ENCODE results near the gene ASB16.

The ASB16 gene

DNA sequence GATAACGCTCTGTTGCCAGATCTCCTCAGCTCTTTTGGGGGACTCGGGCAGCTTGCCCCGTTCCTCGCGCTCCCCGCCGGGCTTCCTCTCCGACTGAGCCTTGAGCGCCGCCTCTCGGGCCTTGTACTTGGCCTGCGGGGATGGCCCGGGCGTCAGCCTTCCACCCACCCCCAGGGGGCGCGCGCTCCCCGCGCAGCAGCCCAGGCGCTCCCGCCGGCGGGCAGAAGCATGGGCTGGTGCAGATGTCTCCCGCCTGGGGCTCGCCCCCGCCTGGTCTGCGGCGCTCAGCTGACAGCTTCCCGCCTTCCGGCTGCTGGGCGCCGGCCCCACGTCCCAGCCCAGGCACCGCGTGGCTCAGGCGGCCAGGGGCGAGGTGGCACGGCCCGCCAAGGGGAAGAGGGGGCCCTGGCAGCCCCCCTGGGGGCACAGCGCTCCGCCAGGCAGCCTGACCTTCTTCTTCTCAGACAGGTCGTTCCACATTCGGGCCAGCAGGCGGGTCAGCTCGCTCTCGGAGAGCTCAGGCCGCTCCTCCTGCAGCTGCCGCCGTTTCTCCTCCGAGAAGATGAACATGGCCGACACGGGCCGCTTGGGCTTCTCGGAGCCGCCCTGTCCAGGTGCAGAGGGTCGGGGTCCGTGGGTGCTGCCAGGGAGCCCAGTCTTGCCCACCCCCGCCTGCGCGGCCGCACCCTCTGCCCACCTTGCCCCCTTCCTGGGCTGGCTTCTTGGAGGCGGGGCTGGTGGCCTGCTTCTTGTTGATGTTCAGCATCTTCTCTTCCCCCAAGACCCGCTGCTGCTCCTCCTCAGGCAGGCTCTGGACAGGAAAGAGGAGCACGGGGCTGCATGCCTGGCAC, 40.1 kb downstream of the ASB16 start:
- DNase-seq (ENCODE audit: low read depth) = peak; percentile 86

DNA sequence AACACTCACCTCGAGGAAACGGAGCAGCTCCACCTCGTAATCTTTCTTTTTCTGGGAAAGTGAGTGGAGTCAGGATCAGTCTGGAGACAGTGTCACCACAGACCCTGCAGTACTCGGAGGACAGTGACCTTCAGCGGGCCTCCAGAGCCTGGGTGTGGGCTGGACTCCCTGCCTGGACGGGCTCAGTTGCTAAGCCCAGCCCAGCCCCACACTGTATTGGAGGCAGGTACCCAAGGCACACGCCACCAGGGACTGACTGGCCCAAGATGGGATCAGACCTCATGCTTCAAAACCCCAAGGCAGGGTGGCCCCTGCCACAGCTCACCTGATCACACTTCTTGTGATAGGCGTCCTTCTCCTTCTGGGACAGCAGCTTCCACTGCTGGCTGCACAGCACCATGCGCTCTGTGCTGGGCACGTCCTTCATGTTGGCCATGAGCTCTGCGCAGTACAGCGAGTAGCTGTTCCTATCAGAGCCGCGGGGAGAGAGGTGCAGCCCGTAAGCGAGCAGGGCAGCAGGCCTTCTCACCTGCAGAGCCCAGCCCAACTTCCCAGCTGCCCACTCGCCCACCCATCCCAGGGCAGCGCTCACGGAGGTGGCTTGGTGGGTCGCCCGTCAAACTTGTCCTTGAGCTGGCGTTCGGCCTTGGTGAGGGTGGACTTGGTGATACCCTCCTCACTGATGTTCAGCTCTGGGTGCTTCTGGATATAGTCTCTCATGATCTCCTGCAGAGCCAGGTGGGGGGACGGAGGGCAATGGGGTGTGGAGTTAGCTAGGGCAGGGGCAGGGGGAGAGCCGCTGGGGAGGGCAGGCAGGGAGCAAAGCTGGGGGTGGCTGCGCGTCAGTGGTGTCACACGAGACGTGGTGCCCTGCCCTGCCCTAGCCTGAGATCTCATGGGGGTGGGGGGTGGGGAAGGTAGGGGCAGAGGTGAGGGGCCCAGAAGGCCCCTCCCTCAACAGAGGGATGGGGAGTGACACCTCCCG, 41.1 kb downstream of the ASB16 start:
- no peak for DNase-seq (ENCODE audit: low read depth)

DNA sequence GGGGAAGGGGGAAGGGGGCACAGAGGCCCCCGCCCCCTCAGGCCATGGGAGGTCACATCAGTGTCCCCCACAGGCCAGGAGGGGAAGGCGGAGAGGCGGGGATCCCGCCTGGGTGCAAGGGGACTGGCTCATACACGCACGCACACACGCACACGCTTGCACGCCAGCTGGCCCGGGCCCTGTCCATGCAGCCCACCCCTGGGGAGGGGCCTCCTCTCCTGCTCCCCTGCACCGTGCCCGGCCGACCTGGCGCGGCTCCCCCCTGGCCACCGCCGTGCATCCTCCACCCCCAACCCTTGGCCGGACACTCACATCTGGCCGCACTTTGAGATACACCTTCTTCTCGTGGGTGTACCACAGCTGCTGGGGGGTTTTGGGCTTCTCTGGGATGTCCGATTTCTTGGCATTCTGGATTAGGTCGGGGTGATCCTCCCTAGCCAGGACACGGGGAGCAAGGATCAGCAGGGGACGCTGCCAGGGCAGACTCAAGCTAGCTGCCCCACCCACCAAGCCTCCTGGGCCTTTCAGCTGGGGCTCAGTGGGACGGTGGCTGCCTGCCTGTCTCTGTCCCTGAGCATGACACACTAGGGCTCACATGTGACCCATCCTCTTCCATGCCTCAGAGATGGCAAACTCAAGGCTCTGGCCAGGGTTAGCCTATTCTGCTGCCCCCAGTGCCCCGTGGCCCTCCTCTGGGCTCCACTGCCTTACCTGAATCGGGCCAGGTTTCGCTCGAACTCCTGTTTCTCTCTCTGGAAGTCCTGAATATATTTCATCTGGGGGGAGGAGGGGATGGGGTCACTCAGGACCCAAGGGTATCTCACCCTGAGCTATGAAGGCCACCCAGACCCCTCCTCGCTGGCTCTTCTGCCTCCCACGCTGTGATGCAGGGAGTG, 42.3 kb downstream of the ASB16 start:
- no peak for DNase-seq (ENCODE audit: low read depth)

DNA sequence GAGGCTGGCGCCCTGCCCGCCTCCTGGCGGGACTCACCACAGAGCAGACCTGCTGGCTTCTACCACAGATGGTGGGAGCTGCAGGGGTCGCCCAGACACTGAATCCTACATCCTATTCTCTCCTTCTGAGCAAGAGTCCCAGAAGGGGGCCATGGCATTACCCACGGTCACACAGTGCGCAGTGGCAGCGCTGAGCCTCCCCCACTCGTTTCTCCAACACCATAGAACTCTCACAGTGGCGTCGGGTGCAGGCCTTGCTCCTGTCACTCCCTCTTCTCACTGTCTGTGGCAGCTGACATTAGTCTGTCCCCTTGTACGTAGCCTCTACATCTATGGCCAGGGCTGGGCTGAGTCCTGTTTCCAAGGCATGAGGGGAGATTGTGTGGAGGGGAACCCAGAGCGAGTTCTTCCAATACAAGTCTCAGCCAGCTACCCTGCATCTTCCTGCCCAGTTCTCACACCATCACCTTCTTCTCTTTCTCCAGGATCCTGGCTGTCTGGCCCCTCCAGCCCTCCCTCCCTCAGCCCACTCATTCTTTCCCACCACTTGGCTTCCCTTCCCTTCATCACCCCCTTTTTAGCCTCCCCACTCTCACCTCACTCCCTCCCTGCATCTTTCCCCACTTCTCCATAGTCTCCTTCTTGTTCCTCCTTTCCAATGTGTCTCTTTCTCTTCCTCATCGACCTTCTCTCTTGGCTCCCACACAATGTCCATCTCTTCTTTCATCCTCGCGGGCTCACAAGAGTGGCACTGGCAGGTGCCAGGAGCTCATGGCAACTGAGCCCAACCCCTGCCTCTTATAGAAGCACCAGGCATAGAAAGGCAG, 43.1 kb downstream of the ASB16 start:
- no peak for DNase-seq (ENCODE audit: low read depth)

DNA sequence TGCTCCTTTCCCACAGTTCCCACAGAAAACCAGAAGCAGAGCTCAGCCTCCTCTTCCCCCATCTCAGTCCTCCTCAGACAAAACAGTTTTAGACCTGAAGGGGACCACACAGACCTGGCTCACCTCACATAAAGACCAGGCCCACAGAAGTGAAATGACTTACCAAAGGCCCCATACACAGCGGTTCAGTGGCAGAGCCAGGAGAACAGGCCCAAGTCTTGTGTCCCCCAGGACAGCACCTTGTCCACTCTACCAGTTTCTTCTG, 43.7 kb downstream of the ASB16 start:
- no peak for DNase-seq (ENCODE audit: low read depth)

DNA sequence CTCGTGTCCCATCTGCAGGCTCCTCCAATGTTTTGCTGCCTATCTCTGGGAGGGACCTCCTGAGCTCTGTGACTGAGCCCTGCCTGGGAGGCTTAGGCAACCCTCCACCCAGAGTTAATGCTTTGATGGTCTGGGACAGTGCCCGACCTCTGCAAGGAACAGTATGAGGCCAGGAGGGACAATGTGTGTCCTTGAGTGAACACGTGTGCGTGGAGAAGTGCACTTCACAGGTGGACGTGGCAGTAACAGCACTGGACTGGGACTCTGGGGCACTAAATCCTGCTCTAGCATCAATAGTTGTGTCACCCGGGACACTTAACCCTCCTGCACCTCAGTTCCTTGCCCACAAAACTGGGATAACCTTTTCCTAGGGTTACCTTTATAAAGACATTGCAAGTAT, 44.4 kb downstream of the ASB16 start:
- DNase-seq (ENCODE audit: low read depth) = no peak

DNA sequence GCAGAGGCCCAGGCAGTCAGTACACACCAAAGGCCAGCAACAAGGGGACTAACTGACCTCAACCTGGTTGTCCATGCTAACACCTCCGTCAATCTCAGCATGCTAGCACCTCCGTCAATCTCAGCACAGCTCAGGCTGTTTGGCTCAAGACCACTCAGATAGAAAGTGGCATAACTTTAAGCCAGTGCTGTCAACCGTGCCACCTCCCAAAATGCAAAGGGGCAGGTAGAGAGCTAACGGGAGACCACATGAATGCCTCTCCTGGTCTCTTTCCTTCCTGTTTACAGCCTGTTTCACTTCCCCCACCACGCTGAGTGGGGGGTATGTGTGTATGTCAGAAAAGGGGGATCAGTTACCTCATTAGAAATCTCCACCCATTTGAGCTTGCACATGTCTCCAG, 45.7 kb downstream of the ASB16 start:
- no peak for DNase-seq (ENCODE audit: low read depth)

DNA sequence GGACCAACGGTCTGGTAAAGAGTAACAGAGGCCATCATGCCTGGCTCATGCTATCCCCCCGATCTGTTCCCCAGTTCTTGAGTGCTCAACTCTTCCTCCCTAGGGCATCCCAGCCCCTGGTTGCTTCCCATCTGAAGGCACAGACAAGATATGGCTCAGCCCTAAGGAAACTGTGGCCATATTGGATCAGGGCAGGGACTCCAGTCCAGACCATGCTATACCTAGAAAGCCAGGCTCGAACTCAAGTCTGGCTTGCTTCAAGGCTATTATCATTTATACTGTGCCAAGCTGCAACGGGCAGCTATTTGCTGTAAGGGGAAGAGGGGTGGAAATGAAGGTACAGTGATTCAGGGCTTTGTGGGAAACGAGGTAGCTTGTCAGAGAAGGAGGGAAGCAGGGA, 46.2 kb downstream of the ASB16 start:
- no peak for DNase-seq (ENCODE audit: low read depth)

DNA sequence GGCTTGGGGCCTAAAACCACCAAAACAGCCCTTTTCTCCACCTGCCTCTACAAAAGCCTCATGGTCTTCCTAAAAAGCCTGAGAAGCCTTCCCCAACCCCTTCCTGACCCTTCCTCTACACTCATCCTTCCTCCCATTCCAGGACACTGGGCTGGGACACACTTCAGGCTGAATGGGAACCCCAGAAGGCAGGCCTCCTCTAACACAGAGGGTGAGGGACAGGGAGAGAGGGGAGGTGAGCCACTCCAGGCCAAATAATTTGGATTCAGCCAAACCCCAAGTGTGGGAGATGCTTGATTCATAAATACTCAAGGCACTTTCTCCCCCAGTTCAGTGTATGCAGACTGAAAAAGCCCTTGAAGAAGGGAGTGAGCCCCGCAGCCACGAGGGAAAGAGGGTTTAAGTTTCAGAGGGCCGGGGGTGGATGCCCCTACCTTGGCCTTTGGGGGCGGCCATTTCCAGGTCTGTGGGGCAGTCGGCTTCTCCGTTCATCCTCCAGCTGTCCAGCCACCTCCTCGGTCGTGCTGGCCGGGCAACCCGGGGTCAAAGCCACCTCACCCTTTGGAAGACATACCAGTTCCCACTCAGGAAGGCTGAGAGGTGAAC, 47.3 kb downstream of the ASB16 start:
- no peak for DNase-seq (ENCODE audit: low read depth)

DNA sequence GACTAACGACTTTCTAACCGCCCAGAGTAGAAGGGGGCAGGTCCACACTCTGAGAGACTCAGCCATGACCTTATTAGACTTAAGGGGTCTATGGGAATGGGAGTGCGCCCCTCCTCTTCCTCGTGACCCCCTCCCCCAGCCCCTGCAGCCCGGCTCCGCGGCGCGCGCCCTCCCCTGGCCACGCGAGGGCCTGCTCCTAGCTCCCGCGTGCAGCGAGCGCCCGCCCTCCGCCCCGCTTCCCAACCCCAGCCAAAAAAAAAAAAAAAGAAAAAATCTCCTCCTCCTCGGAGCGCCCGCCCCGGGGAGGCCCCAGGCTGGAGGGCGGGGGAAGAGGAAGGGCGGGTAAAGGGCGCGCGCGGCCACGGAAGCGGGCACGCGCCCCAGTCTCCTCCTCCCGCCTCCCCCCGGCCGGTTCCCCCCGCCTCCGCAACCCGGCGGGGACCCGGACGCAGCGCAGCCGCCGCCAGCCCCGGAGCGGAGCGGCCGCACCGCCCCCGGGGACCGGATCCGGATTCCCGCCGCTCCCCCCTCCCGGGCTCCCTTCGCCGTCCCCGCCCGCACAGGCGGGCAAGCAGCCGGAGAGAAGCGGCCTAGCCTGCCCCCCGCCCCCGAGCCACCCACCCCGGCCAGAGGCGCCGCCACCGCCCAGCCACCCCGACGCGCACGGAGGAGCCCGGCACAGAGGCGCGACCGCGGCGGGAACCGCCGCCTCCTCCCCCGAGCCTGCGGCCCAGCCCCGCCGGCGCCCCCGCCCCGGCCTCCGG, 48.0 kb downstream of the ASB16 start:
- peak; percentile 81 for DNase-seq (ENCODE audit: low read depth)

DNA sequence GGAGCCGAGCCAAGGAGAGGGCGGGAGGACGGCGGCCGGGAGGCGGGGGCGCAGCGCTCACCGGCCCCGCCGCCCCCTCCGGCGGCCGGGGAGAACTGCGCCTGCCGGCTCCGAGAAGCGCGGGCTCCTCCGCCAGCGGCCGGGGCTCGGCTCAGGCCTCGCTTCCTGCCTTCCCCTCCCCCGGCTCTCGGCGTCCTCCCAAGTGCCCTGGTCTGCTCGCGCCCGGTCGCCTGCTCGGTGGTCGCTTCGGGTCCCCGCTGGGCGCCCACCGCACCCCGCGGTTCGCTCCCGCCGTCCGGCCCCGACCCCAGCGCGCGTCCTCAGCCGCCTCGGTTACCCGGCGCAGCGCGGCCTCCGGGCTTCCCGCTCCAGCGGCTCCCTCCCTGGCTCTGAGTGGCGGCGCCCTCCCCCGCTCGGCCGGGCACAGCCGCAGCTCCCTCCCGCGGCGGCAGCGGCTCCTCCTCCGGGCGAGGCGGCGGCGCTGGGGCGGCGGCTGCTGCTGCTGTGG, 48.7 kb downstream of the ASB16 start:
- peak; percentile 66 for DNase-seq (ENCODE audit: low read depth)

DNA sequence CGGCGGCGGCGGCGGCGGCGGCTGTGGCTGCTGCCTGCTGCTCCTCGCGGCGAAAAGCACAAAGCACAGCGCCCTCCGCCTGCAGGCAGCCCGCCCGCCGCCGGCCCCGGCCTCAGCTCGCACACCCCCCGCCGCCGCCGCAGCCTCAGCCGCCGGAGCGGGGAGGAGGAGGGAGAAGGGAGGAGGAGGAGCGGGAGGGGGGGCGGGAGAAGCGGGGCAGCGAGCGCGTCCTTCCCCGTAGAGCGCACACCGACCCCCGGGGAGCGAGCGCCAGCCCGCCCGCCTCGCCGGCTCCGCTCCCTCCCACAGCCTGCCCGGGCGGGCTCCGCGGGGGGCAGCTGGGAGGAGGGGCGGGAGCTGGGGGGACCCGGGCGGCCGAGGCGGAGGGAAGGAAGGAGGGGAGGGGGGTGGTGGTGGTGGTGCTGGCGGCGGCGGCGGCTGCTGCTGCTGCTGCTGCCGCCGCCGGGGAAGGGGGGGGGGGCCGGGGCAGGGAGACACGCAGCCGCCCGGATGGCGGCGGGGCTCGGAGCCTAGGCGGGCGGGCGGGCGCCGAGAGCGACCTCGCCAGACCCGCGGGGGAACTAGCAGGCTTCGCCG, 49.2 kb downstream of the ASB16 start, which contains the start of gene UBTF:
TSS of gene UBTF (minus strand) at position 60 of the 597 bp plus-strand sequence. CDS start 1,446 bp downstream, outside the sequence.
- peak; percentile 59 for DNase-seq (ENCODE audit: low read depth)

DNA sequence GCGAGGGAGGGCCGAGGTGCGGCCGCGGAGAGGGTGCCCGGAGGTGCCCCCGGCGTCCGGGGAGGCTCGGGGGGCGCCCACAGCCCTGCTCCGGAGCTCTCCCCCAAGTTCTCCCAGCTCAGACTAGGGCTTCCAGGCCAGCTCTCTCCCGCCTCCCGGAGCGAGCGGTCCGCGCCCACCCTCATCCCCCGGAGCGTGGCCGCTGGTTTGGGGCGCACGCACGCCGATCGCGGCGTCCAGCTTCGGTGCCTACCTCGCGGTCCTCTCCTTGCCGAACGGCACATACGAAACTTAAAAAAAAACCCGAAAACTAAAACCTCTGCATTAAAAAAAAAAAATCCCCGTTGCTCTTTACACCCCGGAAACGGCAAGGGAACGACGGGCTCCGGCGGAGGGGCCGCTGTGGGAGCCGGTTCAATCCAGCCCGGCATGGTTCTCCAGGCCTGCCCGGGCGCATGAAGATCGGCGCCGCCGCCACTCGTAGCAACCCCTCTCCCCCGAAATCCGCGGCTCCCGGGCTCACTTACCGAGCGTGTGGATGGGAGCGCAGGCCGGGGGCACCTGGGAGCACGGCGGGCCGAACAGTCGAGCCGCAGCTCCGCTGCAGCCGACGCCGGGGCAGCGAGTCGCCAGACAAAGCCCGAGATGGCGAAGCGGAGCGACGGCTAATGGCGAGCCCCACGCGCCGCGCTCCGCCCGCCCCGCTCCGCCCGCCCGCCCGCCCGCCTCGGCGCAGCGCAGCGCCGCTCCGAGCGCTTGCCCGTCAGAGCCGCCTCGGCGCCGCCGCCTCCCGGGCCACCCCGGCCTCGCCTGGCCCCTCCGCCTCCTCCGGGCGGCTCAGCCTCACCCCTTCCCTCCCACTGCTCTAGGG, 49.9 kb downstream of the ASB16 start:
- DNase-seq (ENCODE audit: low read depth) = peak; percentile 43

DNA sequence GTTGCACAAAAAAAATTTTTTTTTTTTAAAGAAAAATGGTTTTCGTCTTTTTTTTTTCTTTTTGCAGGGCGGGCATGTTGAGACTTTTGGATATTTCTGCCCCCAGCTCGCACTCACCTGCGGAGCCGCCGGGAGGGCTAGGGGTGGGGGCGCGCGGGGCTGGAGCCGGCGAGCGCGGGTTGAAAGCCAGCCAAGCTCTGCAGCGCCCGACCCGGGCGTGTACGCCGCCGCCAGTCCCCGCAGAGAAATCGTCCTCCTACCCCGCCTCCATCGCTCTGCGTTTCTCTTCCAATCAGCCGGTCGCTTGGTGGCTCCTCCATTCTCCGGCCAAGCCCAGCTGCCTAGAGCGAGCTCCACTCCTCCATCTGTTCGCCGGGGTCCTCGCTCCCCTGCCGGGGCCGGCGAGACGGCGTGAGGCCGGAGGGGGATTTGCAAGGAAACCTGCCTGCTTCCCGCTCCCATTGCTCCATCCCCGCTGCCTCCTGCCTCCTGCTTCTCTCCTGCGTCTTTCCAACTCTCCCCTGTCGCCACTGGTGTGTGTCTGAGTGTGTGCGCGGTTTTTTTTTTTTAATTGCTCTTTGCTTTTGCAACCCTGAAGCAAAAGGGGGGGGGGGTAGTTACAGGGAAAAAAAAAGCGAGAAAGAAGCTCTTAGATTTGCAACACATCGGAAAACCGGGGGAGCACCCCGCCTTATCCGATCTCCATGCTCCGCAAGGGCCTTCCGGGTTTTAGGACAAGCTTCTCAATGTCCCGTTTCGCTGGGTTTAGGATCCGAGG, 50.8 kb downstream of the ASB16 start:
- DNase-seq (ENCODE audit: low read depth) = peak; percentile 46

DNA sequence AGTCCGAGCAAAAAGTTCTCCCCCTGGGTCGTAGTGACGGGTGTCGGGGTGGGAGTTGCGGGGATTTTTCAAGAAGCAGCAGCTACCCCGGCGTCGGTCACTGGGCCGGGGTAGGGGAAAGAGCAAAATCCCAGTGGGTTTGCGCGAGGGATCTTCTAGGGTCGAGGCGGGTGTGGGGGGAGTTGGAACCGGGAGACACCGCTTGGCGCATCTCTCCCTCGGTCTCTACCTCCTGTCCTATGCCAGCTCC, 51.3 kb downstream of the ASB16 start:
- DNase-seq (ENCODE audit: low read depth) = no peak

DNA sequence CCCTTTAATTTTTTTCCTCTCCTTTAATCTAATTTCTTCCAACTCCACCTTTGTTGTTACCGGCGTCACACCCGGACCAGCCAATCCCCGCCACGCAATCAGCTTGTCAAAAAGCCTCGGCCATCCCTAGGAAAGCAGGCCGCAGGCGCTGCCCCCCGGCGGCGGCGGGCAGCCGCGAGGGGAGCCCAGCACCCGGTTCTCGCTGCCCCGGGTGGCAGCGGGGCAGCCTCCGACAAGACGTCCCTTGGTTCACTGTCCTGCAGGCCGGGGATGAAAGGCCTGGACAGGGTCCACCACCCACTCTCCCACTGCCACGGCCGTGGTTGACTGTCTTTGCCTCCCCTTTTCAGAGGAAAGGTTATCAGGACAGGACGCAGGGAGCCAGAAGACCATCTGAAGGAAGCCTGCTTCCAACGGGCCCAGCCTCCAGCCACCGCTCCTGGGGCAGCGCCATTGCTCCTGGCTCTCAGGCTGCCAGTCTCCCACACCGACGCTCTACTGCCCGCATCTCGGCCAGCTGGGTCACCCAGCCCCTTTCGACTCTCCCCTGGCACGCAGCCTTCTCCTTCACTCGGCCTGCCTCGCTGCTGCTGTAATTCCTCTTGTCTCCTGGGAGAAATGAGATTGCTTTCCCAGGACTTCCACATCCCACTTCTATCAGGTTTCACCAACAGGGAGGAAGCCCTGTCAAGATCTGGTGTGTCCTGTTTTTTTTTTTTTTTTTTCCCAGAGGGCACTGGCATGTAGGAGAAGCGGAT, 51.8 kb downstream of the ASB16 start:
- peak; percentile 26 for DNase-seq (ENCODE audit: low read depth)

DNA sequence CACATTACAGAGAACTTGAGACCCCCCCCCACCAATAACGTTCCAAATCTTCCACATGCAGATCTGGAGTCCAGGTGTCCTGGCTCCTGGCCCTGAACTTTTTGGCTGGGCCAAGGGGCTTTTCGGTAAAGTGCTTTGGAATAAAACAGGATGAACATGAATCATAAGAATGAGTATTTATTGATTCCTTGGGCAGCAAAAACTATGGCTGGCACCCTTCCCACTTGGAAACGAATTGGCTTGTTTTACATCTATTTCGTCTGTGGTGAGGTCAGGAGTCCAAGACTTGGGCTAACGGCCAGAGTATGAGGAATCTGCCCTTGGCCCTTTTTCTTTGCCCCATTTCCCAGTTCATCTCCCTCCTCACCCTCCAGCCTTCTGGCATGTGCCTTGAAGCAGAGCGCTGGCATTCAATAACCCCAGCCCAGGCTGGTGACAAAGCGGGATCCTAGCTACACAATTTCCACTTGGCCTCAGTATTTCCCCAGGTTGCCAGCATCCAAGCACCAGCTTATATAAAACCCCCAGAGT, 53.1 kb downstream of the ASB16 start:
- no peak for DNase-seq (ENCODE audit: low read depth)

Measured in activated T-helper 9 cell treated with anti-CD3 and anti-CD28 coated beads, Interleukin-2, amount 50 U/mL, for 16 hours (primary cell).